Neural cell (in vitro differentiated cells): ENCODE measurements around the gene LPP. TPM values are rescaled to one million over a fixed set of nuclear protein-coding genes. Genes with fewer than 3 reads are reported as not detected.

Source experiments
- H2AFZ ChIP-seq: fragments of 200-600, 300-800 bp; sonication (generic), shearing (Covaris generic); 2 replicates; pipeline ENCODE4 v1.6.0; 2014; ENCODE audit warnings: low read depth, mild to moderate bottlenecking, antibody characterized with exemption, low read length, moderate library complexity
- H3F3A ChIP-seq: fragments of 200-600 bp; shearing (Covaris generic); 2 replicates; pipeline ENCODE4 v1.6.1; 2016; ENCODE audit warnings: mild to moderate bottlenecking, moderate library complexity, mixed read lengths, antibody characterized with exemption, low read length; ENCODE audit not compliant: insufficient read depth, poor library complexity, severe bottlenecking
- H3K27ac ChIP-seq: fragments of 200-600, 300-800 bp; sonication (generic), shearing (Covaris generic); 2 replicates; pipeline ENCODE4 v1.5.1; 2014; ENCODE audit warnings: mild to moderate bottlenecking, low read length, moderate library complexity
- H3K27me3 ChIP-seq: fragments of 300-800, 200-600 bp; sonication (generic), shearing (Covaris generic); 2 replicates; pipeline ENCODE4 v1.6.0; 2014; ENCODE audit warnings: mild to moderate bottlenecking, low read depth, low read length, moderate library complexity; ENCODE audit not compliant: insufficient read depth
- H3K36me3 ChIP-seq: fragments of 300-800, 200-600 bp; sonication (generic), shearing (Covaris generic); 2 replicates; pipeline ENCODE4 v1.5.1; 2014; ENCODE audit warnings: mild to moderate bottlenecking, antibody characterized with exemption, low read length, moderate library complexity; ENCODE audit not compliant: insufficient read depth
- H3K4me2 ChIP-seq: fragments of 300-800, 200-600 bp; sonication (generic), shearing (Covaris generic); 2 replicates; pipeline ENCODE4 v1.6.0; 2014; ENCODE audit warnings: mild to moderate bottlenecking, low read length
- H3K4me3 ChIP-seq: fragments of 300-800, 200-600 bp; sonication (generic), shearing (Covaris generic); 2 replicates; pipeline ENCODE4 v1.5.1; 2014; ENCODE audit warnings: mild to moderate bottlenecking, low read length, moderate library complexity
- H3K79me2 ChIP-seq: fragments of 200-600 bp; shearing (Covaris generic); replicated peaks from 2 replicates; pipeline ENCODE4 v1.6.0; 2014; ENCODE audit warnings: mild to moderate bottlenecking, low read length, moderate library complexity; ENCODE audit not compliant: insufficient read depth
- H3K9ac ChIP-seq: fragments of 300-800, 200-600 bp; sonication (generic), shearing (Covaris generic); 2 replicates; pipeline ENCODE4 v1.6.1; 2016; ENCODE audit warnings: mild to moderate bottlenecking, low read length, mixed read lengths
- H3K9me2 ChIP-seq: fragments of 200-600 bp; shearing (Covaris generic); 2 replicates; pipeline ENCODE4 v1.6.1; 2016; ENCODE audit warnings: mild to moderate bottlenecking, low read length, mixed read lengths; ENCODE audit not compliant: insufficient read depth
- H3K9me3 ChIP-seq: fragments of 200-600, 300-800 bp; sonication (generic), shearing (Covaris generic); 2 replicates; pipeline ENCODE4 v1.6.1; 2016; ENCODE audit warnings: mild to moderate bottlenecking, mixed run types, low read length, moderate library complexity, mixed read lengths
- H4K20me1 ChIP-seq: fragments of 200-600 bp; shearing (Covaris generic); 2 replicates; pipeline ENCODE4 v1.6.1; 2016; ENCODE audit warnings: mild to moderate bottlenecking, mixed run types; ENCODE audit not compliant: insufficient read depth
- CTCF ChIP-seq: fragments of 450-650 bp; IDR thresholded peaks from 2 replicates; pipeline ENCODE4 v1.5.1; 2014; ENCODE audit warnings: antibody characterized with exemption, mild to moderate bottlenecking, moderate library complexity; ENCODE audit not compliant: poor library complexity, severe bottlenecking
- EP300 ChIP-seq: fragments of 450-650 bp; conservative IDR thresholded peaks from 2 replicates; pipeline ENCODE4 v1.6.1; 2014; ENCODE audit warnings: antibody characterized with exemption, mild to moderate bottlenecking, moderate library complexity; ENCODE audit not compliant: poor library complexity, severe bottlenecking
- EZH2 ChIP-seq: fragments of 200-600, 300-800 bp; shearing (Covaris generic), sonication (generic); IDR thresholded peaks from 2 replicates; pipeline ENCODE4 v1.6.1; 2014; ENCODE audit warnings: antibody characterized with exemption, low read length, borderline replicate concordance, mild to moderate bottlenecking; ENCODE audit not compliant: insufficient read depth, poor library complexity, severe bottlenecking
- MXI1 ChIP-seq: fragments of 450-650 bp; conservative IDR thresholded peaks from 2 replicates; pipeline ENCODE4 v1.6.1; 2014; ENCODE audit warnings: antibody characterized with exemption, mild to moderate bottlenecking; ENCODE audit not compliant: poor library complexity, severe bottlenecking
- POLR2AphosphoS5 ChIP-seq: IDR thresholded peaks from 2 replicates; pipeline ENCODE4 v1.6.1; 2012
- RAD21 ChIP-seq: fragments of 450-650 bp; conservative IDR thresholded peaks from 2 replicates; pipeline ENCODE4 v1.6.1; 2014; ENCODE audit warnings: antibody characterized with exemption, mild to moderate bottlenecking, moderate library complexity
- REST ChIP-seq: IDR thresholded peaks from 2 replicates; pipeline ENCODE4 v1.6.1; 2012; ENCODE audit warnings: borderline replicate concordance
- SMC3 ChIP-seq: fragments of 450-650 bp; conservative IDR thresholded peaks from 2 replicates; pipeline ENCODE4 v1.6.1; 2014; ENCODE audit warnings: antibody characterized with exemption, mild to moderate bottlenecking, moderate library complexity; ENCODE audit not compliant: poor library complexity
- TAF1 ChIP-seq: IDR thresholded peaks from 2 replicates; pipeline ENCODE4 v1.6.1; 2012; ENCODE audit warnings: low read depth
- polyA plus RNA-seq: library from polyadenylated mRNA; depleted of rRNA; stranded (reverse); fragments of >200 nt; gene quantifications from 2 replicates; pipeline ENCODE4 v1.2.3, GENCODE V29; 2014

Gene LPP
- polyA plus RNA-seq, 1 donor from 2014 or later, result 3.0 TPM

GRCh38 chr3:188202358-188203138, 48.6 kb downstream of the LPP start:
- Histone ChIP-seq H3K9me3 (no peaks in the 10 kb centered on the region), H3F3A (no peaks in the 10 kb centered on the region), H3K36me3 (no peaks in the 10 kb centered on the region), H3K9me2 (no peaks in the 10 kb centered on the region), H3K27ac (no peak overlapping the region), H3K27me3 (no peaks in the 10 kb centered on the region), H3K9ac (no peak overlapping the region), H3K4me3 (no peak overlapping the region), H3K4me2 (no peak overlapping the region), H3K79me2 (peaks cover 5% of the 10 kb centered on the region), H2AFZ (no peak overlapping the region), H4K20me1 (no peaks in the 10 kb centered on the region)
- TF ChIP-seq TAF1 (no peak), SMC3 (no peak), RAD21 (no peak), EZH2 (no peak), MXI1 (no peak), CTCF (no peak), REST (no peak), POLR2AphosphoS5 (no peak), EP300 (no peak)

GRCh38 chr3:188204526-188204925, 50.6 kb downstream of the LPP start:
- TF ChIP-seq REST (no peak), EP300 (no peak), POLR2AphosphoS5 (no peak), RAD21 (no peak)
- no peaks in the 10 kb centered on the region for H3K9me3 ChIP-seq
- no peak overlapping the region for H3K27ac ChIP-seq
- H3F3A ChIP-seq, result peaks cover 2% of the 10 kb centered on the region
- H3K4me2 ChIP-seq, result no peak overlapping the region
- no peaks in the 10 kb centered on the region for H3K27me3 ChIP-seq
- no peaks in the 10 kb centered on the region for H3K36me3 ChIP-seq
- no peak overlapping the region for H3K9ac ChIP-seq
- H3K4me3 ChIP-seq, result no peak overlapping the region
- H2AFZ ChIP-seq, result no peak overlapping the region
- H4K20me1 ChIP-seq, result no peaks in the 10 kb centered on the region
- peaks cover 6% of the 10 kb centered on the region for H3K79me2 ChIP-seq
- no peaks in the 10 kb centered on the region for H3K9me2 ChIP-seq
